Breast epithelium (tissue), 3 donors: Measurements from ENCODE around the gene FDXR.

ENCODE experiments used
- POLR2A ChIP-seq: fragments of 450-650 bp; IDR thresholded peaks from one replicate; pipeline ENCODE4 v1.6.1; 2016; ENCODE audit warnings: antibody characterized with exemption, mild to moderate bottlenecking, moderate library complexity
- POLR2AphosphoS5 ChIP-seq, 3 donors: sonication (generic); formaldehyde crosslinking; IDR thresholded peaks; one replicate each; pipeline ENCODE4 v1.6.1; 2017; ENCODE audit warnings: antibody characterized with exemption in 3 of 3
- TF ChIP-seq, protein P1 (sequence below), 3 donors: fragments of 450-650 bp; IDR thresholded peaks; one replicate each; pipeline ENCODE4 v1.5.1; 2016 to 2017; ENCODE audit warnings: antibody characterized with exemption in 3 of 3, mild to moderate bottlenecking in 3 of 3, moderate library complexity in 3 of 3

DNA sequence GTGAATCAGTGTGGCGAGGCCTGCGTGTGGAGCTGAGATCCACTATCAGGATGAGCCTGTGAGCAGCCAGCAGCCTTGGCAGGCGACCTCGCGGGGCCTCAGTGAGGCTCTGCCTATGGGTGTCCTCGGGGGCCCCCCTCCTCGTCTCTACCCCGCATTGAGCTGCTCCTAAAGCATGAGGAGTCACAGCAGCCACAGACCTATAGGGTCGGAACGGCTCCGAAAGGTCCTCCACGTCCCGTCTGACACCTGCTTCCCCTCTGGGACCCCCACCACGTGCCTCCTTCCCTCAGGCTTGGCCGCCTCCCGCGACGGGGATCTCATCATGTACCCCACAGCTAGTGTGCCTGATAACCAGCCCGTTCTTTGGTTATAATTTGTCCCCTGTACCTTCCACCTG is 41.9 kb downstream of the FDXR start:
- TF ChIP-seq, protein P1, sequence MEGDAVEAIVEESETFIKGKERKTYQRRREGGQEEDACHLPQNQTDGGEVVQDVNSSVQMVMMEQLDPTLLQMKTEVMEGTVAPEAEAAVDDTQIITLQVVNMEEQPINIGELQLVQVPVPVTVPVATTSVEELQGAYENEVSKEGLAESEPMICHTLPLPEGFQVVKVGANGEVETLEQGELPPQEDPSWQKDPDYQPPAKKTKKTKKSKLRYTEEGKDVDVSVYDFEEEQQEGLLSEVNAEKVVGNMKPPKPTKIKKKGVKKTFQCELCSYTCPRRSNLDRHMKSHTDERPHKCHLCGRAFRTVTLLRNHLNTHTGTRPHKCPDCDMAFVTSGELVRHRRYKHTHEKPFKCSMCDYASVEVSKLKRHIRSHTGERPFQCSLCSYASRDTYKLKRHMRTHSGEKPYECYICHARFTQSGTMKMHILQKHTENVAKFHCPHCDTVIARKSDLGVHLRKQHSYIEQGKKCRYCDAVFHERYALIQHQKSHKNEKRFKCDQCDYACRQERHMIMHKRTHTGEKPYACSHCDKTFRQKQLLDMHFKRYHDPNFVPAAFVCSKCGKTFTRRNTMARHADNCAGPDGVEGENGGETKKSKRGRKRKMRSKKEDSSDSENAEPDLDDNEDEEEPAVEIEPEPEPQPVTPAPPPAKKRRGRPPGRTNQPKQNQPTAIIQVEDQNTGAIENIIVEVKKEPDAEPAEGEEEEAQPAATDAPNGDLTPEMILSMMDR (IDR thresholded peaks at IDR 0.05), result no peak
- TF ChIP-seq POLR2A (no peak), POLR2AphosphoS5 (IDR thresholded peaks at IDR 0.05) (no peak)
